Retinal pigment epithelial cell (primary cell): ENCODE measurements around the gene AP1G2.
A peak's percentile ranks its signal among the peaks of the same experiment; 100 is the strongest.

ENCODE experiments used
- DNase-seq: peaks from one replicate; pipeline ENCODE4 v3.0.0-alpha.2; 2010; ENCODE audit warnings: low read depth
- H3K4me3 ChIP-seq: 2 replicates; pipeline ENCODE4 v1.5.1; 2011; ENCODE audit warnings: mild to moderate bottlenecking, low read length, control low read depth, moderate library complexity
- CTCF ChIP-seq: conservative IDR thresholded peaks from 2 replicates; pipeline ENCODE4 v1.5.1; 2011; ENCODE audit warnings: low read depth, low read length, control low read depth, inconsistent platforms

The AP1G2 gene

GRCh38 chr14:23564181-23564812, 3.3 kb downstream of the AP1G2 start:
- TF ChIP-seq CTCF = no peak
- no peak overlapping the region for H3K4me3 ChIP-seq
- no peak for DNase-seq

GRCh38 chr14:23563473-23564180, 4.0 kb downstream of the AP1G2 start:
- no peak for TF ChIP-seq CTCF
- H3K4me3 ChIP-seq = no peak overlapping the region
- DNase-seq = no peak

- no peak overlapping the region for H3K4me3 ChIP-seq
- DNase-seq = no peak
- peak; percentile 96 for TF ChIP-seq CTCF
Measured at GRCh38 chr14:23562822-23563472, 4.6 kb downstream of the AP1G2 start.

GRCh38 chr14:23561873-23562821, 5.4 kb downstream of the AP1G2 start:
- no peak overlapping the region for H3K4me3 ChIP-seq
- no peak for TF ChIP-seq CTCF
- DNase-seq = no peak

GRCh38 chr14:23561259-23561658, 6.3 kb downstream of the AP1G2 start:
- no peak overlapping the region for H3K4me3 ChIP-seq
- TF ChIP-seq CTCF = no peak
- no peak for DNase-seq

- TF ChIP-seq CTCF = no peak
- no peak overlapping the region for H3K4me3 ChIP-seq
- DNase-seq = no peak
Measured at GRCh38 chr14:23559926-23560520, 7.6 kb downstream of the AP1G2 start.
